ENCODE measurements around the gene CFAP161.

CFAP161 gene

DNA sequence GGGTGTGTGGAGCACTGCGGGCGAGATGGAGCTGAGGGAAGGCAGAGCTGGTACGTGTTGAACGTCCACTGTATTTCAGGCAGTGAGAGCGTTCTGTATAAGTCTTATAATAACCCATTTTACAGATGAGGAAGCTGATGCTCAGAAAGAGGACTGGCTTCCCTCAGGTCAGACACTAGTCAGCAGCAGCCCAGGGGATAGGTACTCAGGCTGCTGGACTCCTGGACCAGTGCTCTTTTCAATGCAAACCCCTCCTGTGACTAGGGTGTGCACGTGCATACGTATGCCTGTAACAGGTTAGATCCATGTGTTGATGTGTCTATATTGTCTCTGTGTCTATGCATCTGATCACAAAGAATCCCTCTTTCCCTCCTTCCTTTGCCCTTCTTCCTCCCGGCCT lies 54.3 kb downstream of the CFAP161 start:
- H3K9me3 ChIP-seq (ENCODE audit: control insufficient read depth, insufficient read depth, low read depth, low read length) = no peaks in the 10 kb centered on the region
- H3K4me3 ChIP-seq (ENCODE audit: low read depth, low read length) = no peak overlapping the region
- no peaks in the 10 kb centered on the region for H3K4me1 ChIP-seq (ENCODE audit: control insufficient read depth, insufficient read depth, low read length)
- ChIA-PET POLR2A (no interaction called here), CTCF (interaction anchor here (1.2 kb wide), 2 partner anchors 32 to 78 kb away, joined by 3 to 7 read pairs; no protein-coding TSS in a partner anchor)
- H3K36me3 ChIP-seq (ENCODE audit: control insufficient read depth in 2 of 2, insufficient read depth in 1 of 2, low read length in 2 of 2) = no peaks in the 10 kb centered on the region
- TF ChIP-seq BCL11A (tag by site-specific recombination; IDR thresholded peaks at IDR 0.05; ENCODE audit: low read depth) (no peak), KLF1 (tag by site-specific recombination; IDR thresholded peaks at IDR 0.05) (no peak), ZNF114 (tag by site-specific recombination; IDR thresholded peaks at IDR 0.05) (no peak), ZNF146 (tag by site-specific recombination; IDR thresholded peaks at IDR 0.05) (no peak), ZNF785 (tag by site-specific recombination; IDR thresholded peaks at IDR 0.05) (no peak), ZNF544 (tag by site-specific recombination; IDR thresholded peaks at IDR 0.05) (no peak), ZNF239 (tag by site-specific recombination; IDR thresholded peaks at IDR 0.05) (no peak), ZNF391 (tag by site-specific recombination; IDR thresholded peaks at IDR 0.05; ENCODE audit: borderline replicate concordance, low read depth) (no peak), ZNF16 (tag by site-specific recombination; IDR thresholded peaks at IDR 0.05; ENCODE audit: low read depth) (no peak), ZNF184 (tag by site-specific recombination; IDR thresholded peaks at IDR 0.05) (no peak), ZSCAN30 (tag by site-specific recombination; IDR thresholded peaks at IDR 0.05) (no peak), ZNF776 (tag by site-specific recombination; IDR thresholded peaks at IDR 0.05; ENCODE audit: borderline replicate concordance) (no peak), ZNF394 (tag by site-specific recombination; IDR thresholded peaks at IDR 0.05; ENCODE audit: borderline replicate concordance) (no peak), ZNF501 (tag by site-specific recombination; IDR thresholded peaks at IDR 0.05) (no peak), SP7 (tag by site-specific recombination; IDR thresholded peaks at IDR 0.05) (no peak), ZNF626 (tag by site-specific recombination; IDR thresholded peaks at IDR 0.05) (no peak), SP2 (tag by site-specific recombination; IDR thresholded peaks at IDR 0.05) (no peak)
- no peak overlapping the region for H3K27ac ChIP-seq (ENCODE audit: extremely low read depth, low read depth, low read length)

DNA sequence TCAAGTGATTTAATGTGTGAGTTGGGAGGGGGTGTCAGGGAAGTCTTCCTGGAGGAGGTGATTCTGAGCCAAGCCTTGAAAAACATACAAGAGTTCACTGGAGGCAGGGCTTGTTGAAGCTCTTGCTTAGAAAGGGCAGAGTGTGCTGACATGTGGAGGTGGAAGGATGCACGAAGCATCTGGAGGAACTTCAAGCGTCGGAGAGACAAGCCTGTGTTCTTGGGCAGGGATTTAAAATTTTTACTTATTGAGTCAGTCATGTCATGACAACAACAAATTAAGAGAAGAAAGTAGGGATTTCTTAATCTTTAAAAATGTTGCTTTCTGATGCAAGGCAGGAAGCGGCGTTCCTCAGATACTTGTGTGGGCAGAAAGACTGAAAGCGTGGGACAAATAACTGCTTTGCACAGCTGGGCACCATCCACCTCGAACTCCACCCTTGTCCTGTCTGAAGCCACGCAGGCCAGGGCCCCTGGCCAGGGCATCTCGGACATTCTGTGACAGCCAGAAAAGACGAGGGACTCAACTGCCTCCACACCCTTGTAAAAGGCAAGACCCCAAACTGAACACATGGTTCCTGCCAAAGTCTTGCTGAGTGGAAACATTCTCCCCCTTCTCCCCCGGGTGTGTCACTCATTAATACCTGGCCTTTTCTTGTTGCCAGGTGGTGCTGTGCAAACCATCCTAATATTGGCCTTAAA lies 55.7 kb downstream of the CFAP161 start:
- Histone ChIP-seq H3K36me3 (ENCODE audit: control insufficient read depth in 2 of 2, insufficient read depth in 1 of 2, low read length in 2 of 2) (no peaks in the 10 kb centered on the region), H3K9me3 (ENCODE audit: control insufficient read depth, insufficient read depth, low read depth, low read length) (no peaks in the 10 kb centered on the region), H3K27ac (ENCODE audit: extremely low read depth, low read depth, low read length) (no peak overlapping the region), H3K4me3 (ENCODE audit: low read depth, low read length) (no peak overlapping the region), H3K4me1 (ENCODE audit: control insufficient read depth, insufficient read depth, low read length) (no peaks in the 10 kb centered on the region)
- ChIA-PET POLR2A (interaction anchor here (0.7 kb wide), 1 partner anchor 950 kb away, joined by 4 read pairs; no protein-coding TSS in a partner anchor), CTCF (no interaction called here)
- TF ChIP-seq ZNF24 (tag by site-specific recombination; IDR thresholded peaks at IDR 0.05) = no peak
- no peak for TF ChIP-seq ZNF366 (tag by site-specific recombination; conservative IDR thresholded peaks at IDR 0.05)
- TF ChIP-seq GLIS1 (tag by site-specific recombination; IDR thresholded peaks at IDR 0.05) = no peak
- no peak for TF ChIP-seq ZNF354C (tag by site-specific recombination; IDR thresholded peaks at IDR 0.05; ENCODE audit: borderline replicate concordance, low read depth)
- TF ChIP-seq KLF16 (tag by site-specific recombination; IDR thresholded peaks at IDR 0.05) = no peak
- TF ChIP-seq ZSCAN16 (tag by site-specific recombination; IDR thresholded peaks at IDR 0.05) = no peak
- no peak for TF ChIP-seq WT1 (tag by site-specific recombination; IDR thresholded peaks at IDR 0.05)
- TF ChIP-seq ZNF514 (tag by site-specific recombination; IDR thresholded peaks at IDR 0.05) = no peak
- TF ChIP-seq ZEB2 (tag by site-specific recombination; IDR thresholded peaks at IDR 0.05) = no peak
- no peak for TF ChIP-seq SCRT1 (tag by site-specific recombination; IDR thresholded peaks at IDR 0.05; ENCODE audit: borderline replicate concordance)
- TF ChIP-seq ZBTB8A (tag by site-specific recombination; IDR thresholded peaks at IDR 0.05) = no peak
- TF ChIP-seq SP3 (tag by site-specific recombination; IDR thresholded peaks at IDR 0.05) = no peak
- TF ChIP-seq ZNF324 (tag by site-specific recombination; IDR thresholded peaks at IDR 0.05) = no peak
- no peak for TF ChIP-seq ZNF19 (tag by site-specific recombination; IDR thresholded peaks at IDR 0.05; ENCODE audit: low read depth)
- TF ChIP-seq, protein P1, sequence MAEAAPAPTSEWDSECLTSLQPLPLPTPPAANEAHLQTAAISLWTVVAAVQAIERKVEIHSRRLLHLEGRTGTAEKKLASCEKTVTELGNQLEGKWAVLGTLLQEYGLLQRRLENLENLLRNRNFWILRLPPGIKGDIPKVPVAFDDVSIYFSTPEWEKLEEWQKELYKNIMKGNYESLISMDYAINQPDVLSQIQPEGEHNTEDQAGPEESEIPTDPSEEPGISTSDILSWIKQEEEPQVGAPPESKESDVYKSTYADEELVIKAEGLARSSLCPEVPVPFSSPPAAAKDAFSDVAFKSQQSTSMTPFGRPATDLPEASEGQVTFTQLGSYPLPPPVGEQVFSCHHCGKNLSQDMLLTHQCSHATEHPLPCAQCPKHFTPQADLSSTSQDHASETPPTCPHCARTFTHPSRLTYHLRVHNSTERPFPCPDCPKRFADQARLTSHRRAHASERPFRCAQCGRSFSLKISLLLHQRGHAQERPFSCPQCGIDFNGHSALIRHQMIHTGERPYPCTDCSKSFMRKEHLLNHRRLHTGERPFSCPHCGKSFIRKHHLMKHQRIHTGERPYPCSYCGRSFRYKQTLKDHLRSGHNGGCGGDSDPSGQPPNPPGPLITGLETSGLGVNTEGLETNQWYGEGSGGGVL (tag by site-specific recombination; IDR thresholded peaks at IDR 0.05) = no peak
- no peak for TF ChIP-seq KLF8 (tag by site-specific recombination; IDR thresholded peaks at IDR 0.05)

All from HEK293 (cell line).